ENCODE results near the gene FUZ. TPM values are rescaled to one million over a fixed set of nuclear protein-coding genes. Genes with fewer than 3 reads are reported as not detected.

Gene FUZ
- total RNA-seq, 2 experiments from 2014 or later: 15.6 to 18.8 TPM

- H3K27ac Mint-ChIP-seq: no peak overlapping the region
- H3K27me3 Mint-ChIP-seq: no peaks in the 10 kb centered on the region
These were observed 11.0 kb downstream of the FUZ start for GRCh38 chr19:49801966-49802661.

GRCh38 chr19:49801401-49801888 lies 11.6 kb downstream of the FUZ start:
- DNase-seq: no peak
- POLR2A ChIA-PET: no interaction called here
- peaks cover 27% of the 10 kb centered on the region for H3K36me3 Mint-ChIP-seq (ENCODE audit: low read depth)
- no peaks in the 10 kb centered on the region for H3K4me1 Mint-ChIP-seq
- no peak overlapping the region for H3K27ac Mint-ChIP-seq
- no peaks in the 10 kb centered on the region for H3K27me3 Mint-ChIP-seq
- CTCF ChIA-PET: no interaction called here
- no peaks in the 10 kb centered on the region for H3K9me3 Mint-ChIP-seq (ENCODE audit: low read depth)
- no peak overlapping the region for H3K4me3 Mint-ChIP-seq
- intact Hi-C loops (cut with DNase I, micrococcal nuclease): no loop called here
- ATAC-seq: no peak

More at GRCh38 chr19:49801966-49802661, 11.0 kb downstream of the FUZ start:
- intact Hi-C loops (cut with DNase I, micrococcal nuclease): no loop called here
- no peaks in the 10 kb centered on the region for H3K4me1 Mint-ChIP-seq
- H3K36me3 Mint-ChIP-seq (ENCODE audit: low read depth): peaks cover 25% of the 10 kb centered on the region
- ChIA-PET CTCF (no interaction called here), POLR2A (no interaction called here)
- H3K4me3 Mint-ChIP-seq: no peak overlapping the region
- no peaks in the 10 kb centered on the region for H3K9me3 Mint-ChIP-seq (ENCODE audit: low read depth)
- no peak for DNase-seq
- no peak for ATAC-seq

GRCh38 chr19:49800771-49801170 lies 12.3 kb downstream of the FUZ start:
- ChIA-PET CTCF (interaction anchor here (0.7 kb wide), 1 partner anchor 1770 kb away, joined by 3 read pairs; no protein-coding TSS in a partner anchor), POLR2A (no interaction called here)
- H3K27ac Mint-ChIP-seq: no peak overlapping the region
- no peak for ATAC-seq
- peaks cover 28% of the 10 kb centered on the region for H3K36me3 Mint-ChIP-seq (ENCODE audit: low read depth)
- H3K9me3 Mint-ChIP-seq (ENCODE audit: low read depth): no peaks in the 10 kb centered on the region
- no peak overlapping the region for H3K4me3 Mint-ChIP-seq
- H3K4me1 Mint-ChIP-seq: no peaks in the 10 kb centered on the region
- intact Hi-C loops (cut with DNase I, micrococcal nuclease): no loop called here
- H3K27me3 Mint-ChIP-seq: no peaks in the 10 kb centered on the region
- no peak for DNase-seq

GRCh38 chr19:49799798-49800376 lies 13.2 kb downstream of the FUZ start:
- ChIA-PET POLR2A (no interaction called here), CTCF (no interaction called here)
- peak; percentile 47 for DNase-seq
- Mint-ChIP-seq H3K27me3 (no peaks in the 10 kb centered on the region), H3K4me1 (no peaks in the 10 kb centered on the region), H3K4me3 (no peak overlapping the region), H3K9me3 (ENCODE audit: low read depth) (no peaks in the 10 kb centered on the region), H3K36me3 (ENCODE audit: low read depth) (peaks cover 35% of the 10 kb centered on the region), H3K27ac (no peak overlapping the region)
- peak; percentile 33 for ATAC-seq
- intact Hi-C loops (cut with DNase I, micrococcal nuclease): no loop called here

GRCh38 chr19:49799271-49799797 lies 13.8 kb downstream of the FUZ start:
- intact Hi-C loops (cut with DNase I, micrococcal nuclease): no loop called here
- ATAC-seq (no peak), DNase-seq (no peak)
- Mint-ChIP-seq H3K27ac (no peak overlapping the region), H3K4me1 (no peaks in the 10 kb centered on the region), H3K4me3 (no peak overlapping the region), H3K36me3 (ENCODE audit: low read depth) (peaks cover 39% of the 10 kb centered on the region), H3K27me3 (no peaks in the 10 kb centered on the region), H3K9me3 (ENCODE audit: low read depth) (no peaks in the 10 kb centered on the region)
- ChIA-PET POLR2A (no interaction called here), CTCF (interaction anchor here (0.6 kb wide), 1 partner anchor 484 kb away, joined by 3 read pairs; no protein-coding TSS in a partner anchor)

- peaks cover under 1% of the 10 kb centered on the region for H3K4me1 Mint-ChIP-seq
- POLR2A ChIA-PET: no interaction called here
- H3K36me3 Mint-ChIP-seq (ENCODE audit: low read depth): peaks cover 39% of the 10 kb centered on the region
- H3K9me3 Mint-ChIP-seq (ENCODE audit: low read depth): no peaks in the 10 kb centered on the region
- no peak overlapping the region for H3K4me3 Mint-ChIP-seq
- ATAC-seq: no peak
- H3K27ac Mint-ChIP-seq: no peak overlapping the region
- no peaks in the 10 kb centered on the region for H3K27me3 Mint-ChIP-seq
- CTCF ChIA-PET: interaction anchor here (0.6 to 0.7 kb wide), 2 partner anchors 217 to 483 kb away, joined by 3 to 5 read pairs; partner anchors contain the start of gene PRRG2
- no peak for DNase-seq
- intact Hi-C loops (cut with DNase I, micrococcal nuclease): no loop called here
These were observed 14.5 kb downstream of the FUZ start for GRCh38 chr19:49798574-49798973.

- POLR2A ChIA-PET: no interaction called here
- Mint-ChIP-seq H3K4me1 (peaks cover 5% of the 10 kb centered on the region), H3K27ac (no peak overlapping the region), H3K9me3 (ENCODE audit: low read depth) (no peaks in the 10 kb centered on the region), H3K4me3 (no peak overlapping the region), H3K27me3 (no peaks in the 10 kb centered on the region), H3K36me3 (ENCODE audit: low read depth) (peaks cover 37% of the 10 kb centered on the region)
- CTCF ChIA-PET: interaction anchor here (0.6 kb wide), 1 partner anchor 16 kb away, joined by 5 read pairs; no protein-coding TSS in a partner anchor
- ATAC-seq: no peak
- DNase-seq: no peak
- intact Hi-C loops (cut with DNase I, micrococcal nuclease): no loop called here
These were observed 17.5 kb downstream of the FUZ start for GRCh38 chr19:49795615-49796014.

GRCh38 chr19:49793561-49793840 lies 19.6 kb downstream of the FUZ start:
- ChIA-PET POLR2A (interaction anchor here (0.6 kb wide), 1 partner anchor 118 kb away, joined by 4 read pairs; no protein-coding TSS in a partner anchor), CTCF (interaction anchor here (0.6 to 0.7 kb wide), 2 partner anchors 24 to 120 kb away, joined by 3 read pairs; no protein-coding TSS in a partner anchor)
- DNase-seq (peak; percentile 57), ATAC-seq (peak; percentile 100)
- no peaks in the 10 kb centered on the region for H3K9me3 Mint-ChIP-seq (ENCODE audit: low read depth)
- peaks cover 39% of the 10 kb centered on the region for H3K36me3 Mint-ChIP-seq (ENCODE audit: low read depth)
- intact Hi-C loops (cut with DNase I, micrococcal nuclease): no loop called here
- no peaks in the 10 kb centered on the region for H3K27me3 Mint-ChIP-seq
- H3K27ac Mint-ChIP-seq: no peak overlapping the region
- H3K4me1 Mint-ChIP-seq: peaks cover 5% of the 10 kb centered on the region
- H3K4me3 Mint-ChIP-seq: no peak overlapping the region

- POLR2A ChIA-PET: interaction anchor here (0.6 kb wide), 1 partner anchor 119 kb away, joined by 4 read pairs; no protein-coding TSS in a partner anchor
These were observed 20.1 kb downstream of the FUZ start for GRCh38 chr19:49792829-49793560.

GRCh38 chr19:49791776-49792445 lies 21.2 kb downstream of the FUZ start:
- Mint-ChIP-seq H3K4me3 (no peak overlapping the region), H3K4me1 (peaks cover 5% of the 10 kb centered on the region), H3K27me3 (no peaks in the 10 kb centered on the region), H3K9me3 (ENCODE audit: low read depth) (no peaks in the 10 kb centered on the region), H3K27ac (no peak overlapping the region), H3K36me3 (ENCODE audit: low read depth) (peaks cover 43% of the 10 kb centered on the region)
- POLR2A ChIA-PET: no interaction called here
- intact Hi-C loops (cut with DNase I, micrococcal nuclease): no loop called here
- CTCF ChIA-PET: no interaction called here
- ATAC-seq: no peak
- DNase-seq: no peak

More at GRCh38 chr19:49792829-49793560, 20.1 kb downstream of the FUZ start:
- ATAC-seq: no peak
- Mint-ChIP-seq H3K9me3 (ENCODE audit: low read depth) (no peaks in the 10 kb centered on the region), H3K4me1 (peaks cover 5% of the 10 kb centered on the region), H3K36me3 (ENCODE audit: low read depth) (peaks cover 43% of the 10 kb centered on the region), H3K27ac (no peak overlapping the region), H3K27me3 (no peaks in the 10 kb centered on the region), H3K4me3 (no peak overlapping the region)
- intact Hi-C loops (cut with DNase I, micrococcal nuclease): no loop called here
- no peak for DNase-seq
- CTCF ChIA-PET: interaction anchor here (0.6 to 0.7 kb wide), 2 partner anchors 23 to 121 kb away, joined by 3 read pairs; no protein-coding TSS in a partner anchor

- ATAC-seq: no peak
- intact Hi-C loops (cut with DNase I, micrococcal nuclease): no loop called here
- Mint-ChIP-seq H3K27ac (no peak overlapping the region), H3K36me3 (ENCODE audit: low read depth) (peaks cover 40% of the 10 kb centered on the region), H3K4me1 (peaks cover 5% of the 10 kb centered on the region), H3K4me3 (no peak overlapping the region), H3K27me3 (no peaks in the 10 kb centered on the region), H3K9me3 (ENCODE audit: low read depth) (no peaks in the 10 kb centered on the region)
- DNase-seq: no peak
- CTCF ChIA-PET: no interaction called here
- POLR2A ChIA-PET: no interaction called here
These were observed 22.2 kb downstream of the FUZ start for GRCh38 chr19:49790866-49791265.

Measured in activated CD4-positive, alpha-beta T cell treated with anti-CD3 and anti-CD28 coated beads for 36 hours (primary cell).